Activated T-cell treated with anti-CD3 and anti-CD28 coated beads, Interleukin-2, amount 50 U/mL, for 4 hours (primary cell): Measurements from ENCODE around the gene DAP. TPM values are rescaled to one million over a fixed set of nuclear protein-coding genes. Genes with fewer than 3 reads are reported as not detected.
A peak's percentile ranks its signal among the peaks of the same experiment; 100 is the strongest.
"Not testable (repeated sequence)": the region's sequence is repeated elsewhere in the genome, so short reads cannot be mapped to it uniquely, and the experiment has no call there.

Source experiments
- ATAC-seq, 2 donors: fragments of 200-7000 bp; cut with Tn5 transposase; one replicate each; pipeline ENCODE4 v1.10.0; 2021
- DNase-seq: peaks from one replicate; pipeline ENCODE4 v3.0.0-alpha.2; 2020
- H3K27me3 Mint-ChIP-seq: one replicate; pipeline ENCODE4 v1.8.0; 2021; ENCODE audit warnings: low read depth, mixed read lengths
- H3K36me3 Mint-ChIP-seq: one replicate; pipeline ENCODE4 v1.8.0; 2022; ENCODE audit warnings: mixed read lengths; ENCODE audit not compliant: insufficient read depth
- H3K4me1 Mint-ChIP-seq: one replicate; pipeline ENCODE4 v1.8.0; 2021; ENCODE audit warnings: low read depth, mixed read lengths
- H3K4me3 Mint-ChIP-seq: one replicate; pipeline ENCODE4 v1.8.0; 2021; ENCODE audit warnings: mild to moderate bottlenecking, moderate library complexity, mixed read lengths
- H3K9me3 Mint-ChIP-seq: one replicate; pipeline ENCODE4 v1.8.0; 2021; ENCODE audit warnings: mixed read lengths
- total RNA-seq, 3 donors: library from RNA; stranded (reverse); gene quantifications; one replicate each; pipeline ENCODE4 v1.2.1, GENCODE V29; 2021

Gene DAP
- total RNA-seq, 3 donors from 2014 or later: 40.2 to 46.1 (median 42.7) TPM

GRCh38 chr5:10718617-10719016 lies 42.4 kb downstream of the DAP start:
- H3K27me3 Mint-ChIP-seq, ATAC-seq, H3K4me3 Mint-ChIP-seq, DNase-seq, H3K9me3 Mint-ChIP-seq, H3K4me1 Mint-ChIP-seq: not testable (repeated sequence)
- H3K36me3 Mint-ChIP-seq: peaks cover 24% of the 10 kb centered on the region

DNA sequence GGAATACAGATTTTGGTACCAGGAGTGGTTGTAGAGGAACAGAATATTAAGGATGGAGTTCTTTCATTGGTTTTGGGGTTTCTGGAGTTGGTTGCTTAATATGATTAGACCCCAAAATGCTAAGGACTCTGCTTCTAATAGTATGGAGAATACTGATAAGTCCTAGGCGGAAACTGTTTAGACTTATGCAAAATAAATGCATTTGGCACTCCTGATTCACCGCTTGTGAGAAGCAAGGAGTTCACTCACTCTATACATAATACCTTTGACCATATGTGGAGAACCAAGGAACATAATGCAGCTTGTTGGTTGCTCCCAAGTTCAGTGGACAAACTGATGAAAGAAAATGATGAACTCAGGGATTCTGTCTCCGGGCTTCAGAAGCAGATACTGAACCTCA lies 44.2 kb downstream of the DAP start:
- peaks cover 18% of the 10 kb centered on the region for H3K36me3 Mint-ChIP-seq
- not testable (repeated sequence) for DNase-seq, H3K27me3 Mint-ChIP-seq, H3K4me1 Mint-ChIP-seq, ATAC-seq, H3K4me3 Mint-ChIP-seq, H3K9me3 Mint-ChIP-seq

DNA sequence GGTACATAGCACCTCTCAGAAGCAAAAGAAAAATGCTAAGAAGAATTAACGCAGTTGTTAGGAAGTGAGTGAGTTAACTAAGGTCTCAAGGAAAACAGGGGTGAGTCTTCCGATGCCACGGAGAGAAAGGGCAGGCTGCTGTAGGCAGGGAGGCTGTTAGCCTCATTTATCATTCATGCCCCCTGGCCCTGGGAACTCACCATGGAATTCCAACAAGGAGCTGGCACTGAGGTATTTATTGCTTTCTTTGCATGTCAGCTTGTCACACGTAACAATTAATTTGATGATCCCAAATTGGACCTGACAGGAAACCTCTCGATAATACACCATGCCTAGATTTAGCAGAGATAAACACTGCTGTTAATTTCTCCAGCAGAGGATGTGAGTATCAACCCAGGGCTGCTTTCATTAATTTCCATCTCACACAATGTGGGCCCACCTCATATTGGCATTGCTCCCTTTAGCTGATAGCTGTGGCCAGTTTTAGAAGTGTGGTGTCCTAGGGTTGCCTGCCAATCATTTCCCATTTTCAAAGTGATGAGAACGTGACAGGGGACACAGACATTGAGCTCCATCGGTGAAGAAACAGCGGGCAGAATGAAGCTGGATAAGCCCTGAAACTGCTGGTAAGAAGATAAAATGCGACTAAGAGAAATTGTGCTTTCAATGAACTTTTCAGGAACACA lies 45.3 kb downstream of the DAP start:
- ATAC-seq (no peak), DNase-seq (no peak)
- H3K4me3 Mint-ChIP-seq: no peak overlapping the region
- no peaks in the 10 kb centered on the region for H3K9me3 Mint-ChIP-seq
- H3K36me3 Mint-ChIP-seq: peaks cover 15% of the 10 kb centered on the region
- H3K27me3 Mint-ChIP-seq: no peaks in the 10 kb centered on the region
- H3K4me1 Mint-ChIP-seq: peaks cover 2% of the 10 kb centered on the region

DNA sequence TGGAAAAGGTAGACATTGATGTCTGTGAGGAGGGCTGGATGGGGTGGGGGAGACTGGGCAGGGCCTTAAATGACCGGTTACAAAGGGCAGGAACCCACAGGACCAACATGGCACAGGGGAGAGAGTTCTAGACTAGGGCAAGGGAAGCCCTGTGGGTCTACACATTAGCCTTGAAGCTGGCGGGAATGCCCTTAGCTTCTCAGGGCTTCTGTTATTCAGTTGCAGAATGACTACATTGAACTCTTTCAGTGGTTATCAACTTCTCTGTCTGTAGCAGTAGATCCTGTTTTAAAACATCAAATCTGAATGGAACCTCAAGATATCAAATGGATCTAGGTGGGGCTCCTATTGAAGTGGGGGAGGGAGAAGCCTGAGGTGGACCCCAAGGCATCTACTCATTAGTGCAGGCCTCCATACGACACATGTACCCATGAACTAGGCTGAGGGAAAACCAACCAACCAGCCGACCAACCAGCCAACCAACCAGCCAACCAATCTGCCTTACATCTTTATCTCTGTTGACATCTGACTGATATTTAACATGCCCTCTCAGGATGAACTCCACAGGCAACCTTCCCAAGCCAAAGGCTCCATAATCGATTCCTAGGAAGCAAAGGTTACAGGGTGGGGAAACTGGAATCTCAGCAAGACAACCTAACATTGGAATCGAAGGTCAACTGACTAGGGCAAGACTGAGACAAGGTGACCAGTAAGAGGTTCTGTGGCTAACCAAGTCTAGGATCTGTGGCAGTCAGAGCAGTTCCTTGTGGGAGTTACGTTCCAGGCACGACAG lies 48.3 kb downstream of the DAP start:
- H3K9me3 Mint-ChIP-seq: no peaks in the 10 kb centered on the region

GRCh38 chr5:10711562-10711961 lies 49.5 kb downstream of the DAP start:
- ATAC-seq: no peak
- no peak for DNase-seq
- Mint-ChIP-seq H3K4me3 (no peak overlapping the region), H3K36me3 (peaks cover 18% of the 10 kb centered on the region), H3K27me3 (no peaks in the 10 kb centered on the region), H3K4me1 (peaks cover 9% of the 10 kb centered on the region), H3K9me3 (no peaks in the 10 kb centered on the region)

More for the DNA sequence above, 48.3 kb downstream of the DAP start:
- ATAC-seq (no peak), DNase-seq (no peak)
- H3K4me1 Mint-ChIP-seq: peaks cover 3% of the 10 kb centered on the region
- H3K36me3 Mint-ChIP-seq: peaks cover 18% of the 10 kb centered on the region
- H3K4me3 Mint-ChIP-seq: no peak overlapping the region
- H3K27me3 Mint-ChIP-seq: no peaks in the 10 kb centered on the region

GRCh38 chr5:10710513-10711128 lies 50.4 kb downstream of the DAP start:
- Mint-ChIP-seq H3K36me3 (peaks cover 19% of the 10 kb centered on the region), H3K9me3 (no peaks in the 10 kb centered on the region), H3K4me1 (peaks cover 18% of the 10 kb centered on the region), H3K4me3 (no peak overlapping the region), H3K27me3 (no peaks in the 10 kb centered on the region)
- ATAC-seq (no peak), DNase-seq (no peak)

DNA sequence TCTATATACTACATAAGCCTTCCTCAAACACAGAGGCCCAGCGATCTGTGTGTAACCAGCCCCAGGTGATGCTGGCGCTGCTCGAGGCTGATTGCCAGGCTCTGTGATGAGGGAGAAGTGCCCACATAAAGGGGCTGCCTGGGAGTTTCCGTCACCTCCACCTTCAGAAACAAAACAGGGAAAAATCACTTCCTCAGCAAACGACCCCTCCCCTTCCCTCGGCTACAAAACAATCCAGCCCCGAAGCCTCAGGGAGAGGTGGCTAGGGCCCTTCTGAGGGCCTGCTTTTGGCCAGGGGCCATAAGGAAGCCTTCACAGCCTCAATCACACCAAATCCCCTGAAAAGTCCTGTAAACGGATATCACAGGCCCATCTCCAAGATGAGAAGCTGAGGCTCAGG lies 51.1 kb downstream of the DAP start:
- H3K27me3 Mint-ChIP-seq: no peaks in the 10 kb centered on the region
- H3K9me3 Mint-ChIP-seq: no peaks in the 10 kb centered on the region
- DNase-seq: no peak
- H3K4me3 Mint-ChIP-seq: no peak overlapping the region
- no peak for ATAC-seq
- peaks cover 15% of the 10 kb centered on the region for H3K36me3 Mint-ChIP-seq
- H3K4me1 Mint-ChIP-seq: peaks cover 25% of the 10 kb centered on the region

DNA sequence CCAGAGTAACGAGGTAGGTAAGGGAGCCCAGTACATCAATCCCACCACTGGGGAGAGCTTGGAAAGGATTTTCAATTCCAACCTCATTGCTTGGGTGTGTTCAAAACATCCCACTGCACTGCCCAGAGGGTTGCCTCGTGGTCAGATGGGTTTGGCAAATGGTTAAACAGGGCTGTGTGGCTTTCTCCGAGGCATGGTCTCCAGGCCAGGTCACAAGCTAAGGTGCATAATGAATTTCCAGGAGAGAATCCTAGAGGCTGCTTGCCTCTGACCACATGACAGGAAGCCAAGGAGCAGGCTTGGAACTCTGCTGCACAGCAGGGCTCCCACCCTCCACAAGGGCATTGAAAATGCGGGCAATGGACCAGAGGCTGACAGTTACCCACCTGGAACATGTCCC lies 51.6 kb downstream of the DAP start:
- Mint-ChIP-seq H3K9me3 (no peaks in the 10 kb centered on the region), H3K4me1 (peaks cover 30% of the 10 kb centered on the region), H3K27me3 (no peaks in the 10 kb centered on the region), H3K36me3 (peaks cover 15% of the 10 kb centered on the region), H3K4me3 (no peak overlapping the region)
- no peak for ATAC-seq
- no peak for DNase-seq

- Mint-ChIP-seq H3K4me3 (no peak overlapping the region), H3K36me3 (peaks cover 12% of the 10 kb centered on the region), H3K4me1 (peaks cover 33% of the 10 kb centered on the region), H3K9me3 (no peaks in the 10 kb centered on the region), H3K27me3 (no peaks in the 10 kb centered on the region)
- DNase-seq (no peak), ATAC-seq (no peak)
These were observed 52.7 kb downstream of the DAP start for GRCh38 chr5:10708189-10708944.

GRCh38 chr5:10707198-10708142 lies 53.6 kb downstream of the DAP start:
- DNase-seq (no peak), ATAC-seq (no peak)
- Mint-ChIP-seq H3K36me3 (peaks cover 12% of the 10 kb centered on the region), H3K27me3 (no peaks in the 10 kb centered on the region), H3K9me3 (no peaks in the 10 kb centered on the region), H3K4me3 (no peak overlapping the region), H3K4me1 (peaks cover 33% of the 10 kb centered on the region)

- H3K27me3 Mint-ChIP-seq: no peaks in the 10 kb centered on the region
These were observed 54.7 kb downstream of the DAP start for GRCh38 chr5:10706326-10706725.

GRCh38 chr5:10705747-10706146 lies 55.3 kb downstream of the DAP start:
- ATAC-seq (no peak), DNase-seq (no peak)
- no peaks in the 10 kb centered on the region for H3K27me3 Mint-ChIP-seq
- H3K9me3 Mint-ChIP-seq: no peaks in the 10 kb centered on the region
- H3K4me3 Mint-ChIP-seq: no peak overlapping the region
- peaks cover 6% of the 10 kb centered on the region for H3K36me3 Mint-ChIP-seq
- H3K4me1 Mint-ChIP-seq: peaks cover 31% of the 10 kb centered on the region

More at GRCh38 chr5:10706326-10706725, 54.7 kb downstream of the DAP start:
- peaks cover 8% of the 10 kb centered on the region for H3K36me3 Mint-ChIP-seq
- DNase-seq (no peak), ATAC-seq (no peak)
- no peaks in the 10 kb centered on the region for H3K9me3 Mint-ChIP-seq
- H3K4me3 Mint-ChIP-seq: no peak overlapping the region
- peaks cover 33% of the 10 kb centered on the region for H3K4me1 Mint-ChIP-seq

DNA sequence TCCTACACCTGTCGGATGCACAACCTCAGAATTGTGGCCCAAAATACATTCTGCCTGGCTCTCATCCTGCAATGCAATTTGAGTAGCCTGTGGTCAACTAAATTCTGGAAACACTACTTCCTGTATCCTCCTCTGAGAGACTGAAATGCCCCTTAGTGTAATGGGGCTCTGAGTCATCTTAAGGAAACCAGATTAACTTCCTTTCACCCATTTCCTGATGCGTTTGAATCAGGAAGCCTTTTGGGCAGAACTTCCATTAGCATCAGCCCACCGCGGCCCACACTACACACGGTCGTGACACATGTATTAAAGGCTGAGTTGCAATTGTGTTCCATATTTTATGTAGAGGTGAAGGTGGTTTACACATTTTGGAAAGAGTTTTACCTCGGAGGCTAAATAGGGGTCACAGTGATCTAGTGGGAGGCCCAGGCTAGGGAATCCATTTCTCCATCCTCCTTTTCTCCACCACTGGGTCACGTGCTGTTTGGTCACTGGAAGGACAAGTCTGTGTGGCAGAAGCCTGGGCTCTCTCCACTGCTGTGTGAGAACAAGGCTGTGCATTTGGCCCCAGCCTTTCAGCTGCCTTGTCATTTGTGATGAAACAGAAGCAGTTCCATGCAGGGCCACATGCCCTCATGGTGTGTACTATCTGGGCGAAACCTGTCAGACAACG lies 55.9 kb downstream of the DAP start:
- Mint-ChIP-seq H3K9me3 (no peaks in the 10 kb centered on the region), H3K4me1 (peaks cover 33% of the 10 kb centered on the region), H3K27me3 (no peaks in the 10 kb centered on the region), H3K36me3 (peaks cover 6% of the 10 kb centered on the region), H3K4me3 (no peak overlapping the region)
- DNase-seq: no peak
- ATAC-seq: peak; percentile 38 to 44
